ENCODE measurements around the gene NDUFAF2.
"Not testable (repeated sequence)": the region's sequence is repeated elsewhere in the genome, so short reads cannot be mapped to it uniquely, and the experiment has no call there.

The NDUFAF2 gene

GRCh38 chr5:60959156-60959555, 14.2 kb downstream of the NDUFAF2 start:
- no peak for TF ChIP-seq CTCF (IDR thresholded peaks at IDR 0.05; ENCODE audit: low read depth, low read length)
- H3K4me3 ChIP-seq (replicated peaks in 1 of 2; ENCODE audit: low read depth in 2 of 2, low read length in 2 of 2): no peak overlapping the region
- peak; percentile 53 to 62 for DNase-seq (ENCODE audit: low read depth in 2 of 2)

GRCh38 chr5:60960591-60960990, 15.6 kb downstream of the NDUFAF2 start:
- H3K4me3 ChIP-seq (replicated peaks in 1 of 2; ENCODE audit: low read depth in 2 of 2, low read length in 2 of 2): no peak overlapping the region
- peak; percentile 56 for TF ChIP-seq CTCF (IDR thresholded peaks at IDR 0.05; ENCODE audit: low read depth, low read length)
- peak; percentile 45 to 47 for DNase-seq (ENCODE audit: low read depth in 2 of 2)

GRCh38 chr5:60961685-60962084, 16.7 kb downstream of the NDUFAF2 start:
- DNase-seq (ENCODE audit: low read depth in 2 of 2): peak; percentile 47 to 60
- TF ChIP-seq CTCF (IDR thresholded peaks at IDR 0.05; ENCODE audit: low read depth, low read length): no peak
- no peak overlapping the region for H3K4me3 ChIP-seq (replicated peaks in 1 of 2; ENCODE audit: low read depth in 2 of 2, low read length in 2 of 2)

GRCh38 chr5:60972231-60972630, 27.2 kb downstream of the NDUFAF2 start:
- no peak for TF ChIP-seq CTCF (IDR thresholded peaks at IDR 0.05; ENCODE audit: low read depth, low read length)
- no peak overlapping the region for H3K4me3 ChIP-seq (replicated peaks in 1 of 2; ENCODE audit: low read depth in 2 of 2, low read length in 2 of 2)
- no peak for DNase-seq (ENCODE audit: low read depth in 2 of 2)

- H3K4me3 ChIP-seq (replicated peaks in 1 of 2; ENCODE audit: low read depth in 2 of 2, low read length in 2 of 2): no peak overlapping the region
- TF ChIP-seq CTCF (IDR thresholded peaks at IDR 0.05; ENCODE audit: low read depth, low read length): no peak
- DNase-seq (ENCODE audit: low read depth in 2 of 2): no peak
These were observed 33.1 kb downstream of the NDUFAF2 start for GRCh38 chr5:60977956-60978737.

- no peak overlapping the region for H3K4me3 ChIP-seq (replicated peaks in 1 of 2; ENCODE audit: low read depth in 2 of 2, low read length in 2 of 2)
- DNase-seq (ENCODE audit: low read depth in 2 of 2): no peak
- TF ChIP-seq CTCF (IDR thresholded peaks at IDR 0.05; ENCODE audit: low read depth, low read length): no peak
These were observed 34.0 kb downstream of the NDUFAF2 start for GRCh38 chr5:60978968-60979367.

GRCh38 chr5:60980511-60980910, 35.5 kb downstream of the NDUFAF2 start:
- no peak overlapping the region for H3K4me3 ChIP-seq (replicated peaks in 1 of 2; ENCODE audit: low read depth in 2 of 2, low read length in 2 of 2)
- DNase-seq (ENCODE audit: low read depth in 2 of 2): no peak
- no peak for TF ChIP-seq CTCF (IDR thresholded peaks at IDR 0.05; ENCODE audit: low read depth, low read length)

- H3K4me3 ChIP-seq (replicated peaks in 1 of 2; ENCODE audit: low read depth in 2 of 2, low read length in 2 of 2); DNase-seq (ENCODE audit: low read depth in 2 of 2): not testable (repeated sequence)
These were observed 37.1 kb downstream of the NDUFAF2 start for GRCh38 chr5:60982127-60982526.
